HK-2 (cell line): ENCODE results near the gene HSD17B13.
"Not testable (repeated sequence)": the region's sequence is repeated elsewhere in the genome, so short reads cannot be mapped to it uniquely, and the experiment has no call there.

Experiments
- DNase-seq: peaks from one replicate; pipeline ENCODE4 v3.0.0-alpha.2; 2018; ENCODE audit not compliant: unreplicated experiment

Gene HSD17B13

GRCh38 chr4:87322754-87323153 is at the start of gene HSD17B13:
Gene HSD17B13 (minus strand): TSS chr4:87322882. CDS start chr4:87322841, 41 bp downstream.
- DNase-seq, result no peak

- DNase-seq, result no peak
Measured at GRCh38 chr4:87370068-87370467, 47.4 kb upstream of the HSD17B13 start.

GRCh38 chr4:87366521-87367162 is 44.0 kb upstream of the HSD17B13 start:
- DNase-seq, result no peak

- no peak for DNase-seq
Measured at GRCh38 chr4:87365348-87365747, 42.7 kb upstream of the HSD17B13 start.

GRCh38 chr4:87363552-87363951 is 40.9 kb upstream of the HSD17B13 start:
- no peak for DNase-seq

- DNase-seq, result no peak
Measured at GRCh38 chr4:87360338-87360935, 37.8 kb upstream of the HSD17B13 start.

GRCh38 chr4:87359258-87359657 is 36.6 kb upstream of the HSD17B13 start:
- DNase-seq, result no peak

- DNase-seq, result no peak
Measured at GRCh38 chr4:87356832-87357526, 34.3 kb upstream of the HSD17B13 start.

- no peak for DNase-seq
Measured at GRCh38 chr4:87354168-87355102, 31.8 kb upstream of the HSD17B13 start.

- no peak for DNase-seq
Measured at GRCh38 chr4:87353592-87353991, 30.9 kb upstream of the HSD17B13 start.

- no peak for DNase-seq
Measured at GRCh38 chr4:87345139-87345538, 22.5 kb upstream of the HSD17B13 start.

GRCh38 chr4:87342872-87343271 is 20.2 kb upstream of the HSD17B13 start:
- DNase-seq, result no peak

GRCh38 chr4:87341954-87342635 is 19.4 kb upstream of the HSD17B13 start:
- DNase-seq, result not testable (repeated sequence)

- no peak for DNase-seq
Measured at GRCh38 chr4:87339440-87339839, 16.8 kb upstream of the HSD17B13 start.

- no peak for DNase-seq
Measured at GRCh38 chr4:87337361-87337760, 14.7 kb upstream of the HSD17B13 start.

- DNase-seq, result no peak
Measured at GRCh38 chr4:87333267-87333666, 10.6 kb upstream of the HSD17B13 start.

- no peak for DNase-seq
Measured at GRCh38 chr4:87330761-87331160, 8.1 kb upstream of the HSD17B13 start.

GRCh38 chr4:87327136-87327535 is 4.5 kb upstream of the HSD17B13 start:
- no peak for DNase-seq

GRCh38 chr4:87326460-87326859 is 3.8 kb upstream of the HSD17B13 start:
- DNase-seq, result no peak

- DNase-seq, result no peak
Measured at GRCh38 chr4:87321888-87322287, 794 bp downstream of the HSD17B13 start.

GRCh38 chr4:87317527-87317926 is 5.2 kb downstream of the HSD17B13 start:
- DNase-seq, result no peak
